CD4-positive, CD25-positive, alpha-beta regulatory T cell (primary cell): ENCODE results near the gene RAB24. TPM values are rescaled to one million over a fixed set of nuclear protein-coding genes. Genes with fewer than 3 reads are reported as not detected.
A peak's percentile ranks its signal among the peaks of the same experiment; 100 is the strongest.

Experiments
- ATAC-seq, 2 donors: fragments of 150-1000 bp; cut with Tn5 transposase; one replicate each; pipeline ENCODE4 v1.10.0; 2021; ENCODE audit warnings: low read depth in 2 of 2, moderate number of reproducible peaks in 2 of 2, moderate library complexity in 1 of 2
- DNase-seq, 3 donors: peaks; one replicate each; pipeline versions ENCODE4 v3.0.0 to v3.0.0-alpha.2; 2012 to 2022; ENCODE audit warnings: mixed read lengths in 1 of 3
- H3K27ac ChIP-seq: one replicate; pipeline ENCODE4 v1.7.0; 2013; ENCODE audit warnings: mild to moderate bottlenecking, low read length; ENCODE audit not compliant: insufficient read depth, poor library complexity, severe bottlenecking
- H3K27me3 ChIP-seq: one replicate; pipeline ENCODE4 v1.7.0; 2013; ENCODE audit warnings: low read length; ENCODE audit not compliant: control insufficient read depth, insufficient read depth
- H3K36me3 ChIP-seq: one replicate; pipeline ENCODE4 v1.7.0; 2013; ENCODE audit warnings: mild to moderate bottlenecking, low read length, moderate library complexity; ENCODE audit not compliant: control insufficient read depth, insufficient read depth
- H3K4me1 ChIP-seq: 2 replicates; pipeline ENCODE4 v1.7.0; 2013; ENCODE audit warnings: mild to moderate bottlenecking, low read length; ENCODE audit not compliant: insufficient read depth, control insufficient read depth, poor library complexity, severe bottlenecking
- H3K4me3 ChIP-seq: one replicate; pipeline ENCODE4 v1.7.0; 2013; ENCODE audit warnings: low read depth, mild to moderate bottlenecking, low read length, moderate library complexity
- H3K9me3 ChIP-seq, 2 experiments: 1 replicate in 1 of 2; 2 replicates in 1 of 2; pipeline ENCODE4 v1.7.0; 2013; ENCODE audit warnings: low read length in 2 of 2, mild to moderate bottlenecking in 1 of 2, moderate library complexity in 1 of 2; ENCODE audit not compliant: control insufficient read depth in 2 of 2
- H3K27ac Mint-ChIP-seq, 3 donors: one replicate each; pipeline ENCODE4 v1.8.0; 2020 to 2022; ENCODE audit warnings: mild to moderate bottlenecking in 3 of 3, mixed read lengths in 3 of 3, moderate library complexity in 2 of 3
- H3K27me3 Mint-ChIP-seq: one replicate; pipeline ENCODE4 v1.8.0; 2022; ENCODE audit warnings: mild to moderate bottlenecking, mixed read lengths
- H3K36me3 Mint-ChIP-seq: one replicate; pipeline ENCODE4 v1.8.0; 2020; ENCODE audit warnings: mixed read lengths
- H3K4me1 Mint-ChIP-seq, 4 donors: one replicate each; pipeline ENCODE4 v1.8.0; 2020 to 2022; ENCODE audit warnings: mixed read lengths in 4 of 4, mild to moderate bottlenecking in 1 of 4
- H3K4me3 Mint-ChIP-seq, 4 donors: one replicate each; pipeline ENCODE4 v1.8.0; 2020 to 2022; ENCODE audit warnings: mild to moderate bottlenecking in 4 of 4, mixed read lengths in 4 of 4, moderate library complexity in 3 of 4
- H3K9me3 Mint-ChIP-seq, 7 donors: one replicate each; pipeline ENCODE4 v1.8.0; 2020 to 2022; ENCODE audit warnings: mixed read lengths in 7 of 7, mild to moderate bottlenecking in 3 of 7, moderate library complexity in 2 of 7
- polyA plus RNA-seq, 4 donors: library from polyadenylated mRNA; unstranded; fragments of 300-500 nt; fragmentation: Illumina TruSeq; gene quantifications; one replicate each; pipeline ENCODE4 v1.2.3, GENCODE V29; 2021
- total RNA-seq: library from RNA; stranded (reverse); gene quantifications from one replicate; pipeline ENCODE4 v1.2.3, GENCODE V29; 2022

RAB24 gene
- total and polyA plus RNA-seq, 5 donors from 2014 or later: 5.1 to 15.3 (median 10.9) TPM

DNA sequence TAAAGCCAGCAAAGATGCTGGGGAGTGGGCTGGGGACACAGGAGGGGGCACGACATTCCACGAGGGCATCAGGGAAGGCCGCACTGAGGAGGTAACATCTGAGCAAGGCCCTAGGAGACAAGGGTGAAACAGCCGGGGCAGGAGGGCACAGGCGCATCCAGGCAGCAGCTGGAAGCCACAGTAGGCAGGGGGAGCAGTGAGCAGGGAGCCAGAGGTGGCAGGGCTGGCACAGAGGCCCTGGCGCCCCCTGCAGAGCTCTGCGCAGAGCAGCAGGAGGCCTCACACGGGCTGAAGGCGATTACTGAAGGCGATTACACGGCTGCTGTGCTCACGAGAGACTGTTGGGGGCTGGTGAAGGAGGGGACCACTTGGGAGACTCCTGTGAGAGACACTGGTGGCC is 32.6 kb upstream of the RAB24 start:
- H3K9me3 Mint-ChIP-seq: peaks cover 0 to 6% (median 1%) of the 10 kb centered on the region in 7 donors

DNA sequence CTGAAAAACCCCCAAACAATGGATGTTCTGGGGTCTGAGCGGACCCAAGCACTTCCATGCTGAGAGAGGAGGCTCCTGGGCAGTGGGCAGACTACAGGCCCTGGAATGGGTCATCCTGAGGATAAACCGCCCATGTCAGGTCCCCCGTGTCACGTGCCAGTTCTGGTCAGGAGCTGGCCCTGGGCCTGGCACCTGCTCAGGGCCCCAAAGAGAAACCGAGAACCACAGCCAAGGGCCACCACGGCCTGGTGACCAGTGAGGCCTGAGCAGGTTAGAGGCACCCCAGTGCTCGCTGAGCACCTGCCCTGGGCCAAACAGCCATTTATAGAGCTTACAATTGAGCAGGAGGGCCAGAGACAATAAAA is 32.2 kb upstream of the RAB24 start:
- Mint-ChIP-seq H3K27ac (no peak overlapping the region), H3K9me3 (peaks cover 0 to 6% (median 1%) of the 10 kb centered on the region in 7 donors), H3K27me3 (no peaks in the 10 kb centered on the region), H3K4me3 (no peak overlapping the region), H3K4me1 (peaks cover 3 to 11% (median 6%) of the 10 kb centered on the region in 4 donors), H3K36me3 (peaks cover 31% of the 10 kb centered on the region)
- H3K27ac ChIP-seq: no peak overlapping the region
- peaks cover 5 to 11% of the 10 kb centered on the region in 2 experiments for H3K9me3 ChIP-seq
- ATAC-seq (no peak), DNase-seq (no peak)
- H3K4me1 ChIP-seq: no peaks in the 10 kb centered on the region
- H3K4me3 ChIP-seq: no peak overlapping the region
- H3K36me3 ChIP-seq: peaks cover 84% of the 10 kb centered on the region
- H3K27me3 ChIP-seq: no peaks in the 10 kb centered on the region

More for the DNA sequence above, 32.6 kb upstream of the RAB24 start:
- H3K4me1 ChIP-seq: no peaks in the 10 kb centered on the region
- peaks cover 30% of the 10 kb centered on the region for H3K36me3 Mint-ChIP-seq
- H3K4me3 Mint-ChIP-seq: no peak overlapping the region
- H3K27ac ChIP-seq: no peak overlapping the region
- H3K4me3 ChIP-seq: no peak overlapping the region
- peak in 1 of 3 donors; percentile 48 for DNase-seq
- peak in 1 of 2 donors; percentile 35 for ATAC-seq
- H3K27ac Mint-ChIP-seq: no peak overlapping the region
- no peaks in the 10 kb centered on the region for H3K27me3 Mint-ChIP-seq
- H3K36me3 ChIP-seq: peaks cover 82% of the 10 kb centered on the region
- peaks cover 5 to 11% of the 10 kb centered on the region in 2 experiments for H3K9me3 ChIP-seq
- peaks cover 3 to 11% (median 6%) of the 10 kb centered on the region in 4 donors for H3K4me1 Mint-ChIP-seq
- no peaks in the 10 kb centered on the region for H3K27me3 ChIP-seq

DNA sequence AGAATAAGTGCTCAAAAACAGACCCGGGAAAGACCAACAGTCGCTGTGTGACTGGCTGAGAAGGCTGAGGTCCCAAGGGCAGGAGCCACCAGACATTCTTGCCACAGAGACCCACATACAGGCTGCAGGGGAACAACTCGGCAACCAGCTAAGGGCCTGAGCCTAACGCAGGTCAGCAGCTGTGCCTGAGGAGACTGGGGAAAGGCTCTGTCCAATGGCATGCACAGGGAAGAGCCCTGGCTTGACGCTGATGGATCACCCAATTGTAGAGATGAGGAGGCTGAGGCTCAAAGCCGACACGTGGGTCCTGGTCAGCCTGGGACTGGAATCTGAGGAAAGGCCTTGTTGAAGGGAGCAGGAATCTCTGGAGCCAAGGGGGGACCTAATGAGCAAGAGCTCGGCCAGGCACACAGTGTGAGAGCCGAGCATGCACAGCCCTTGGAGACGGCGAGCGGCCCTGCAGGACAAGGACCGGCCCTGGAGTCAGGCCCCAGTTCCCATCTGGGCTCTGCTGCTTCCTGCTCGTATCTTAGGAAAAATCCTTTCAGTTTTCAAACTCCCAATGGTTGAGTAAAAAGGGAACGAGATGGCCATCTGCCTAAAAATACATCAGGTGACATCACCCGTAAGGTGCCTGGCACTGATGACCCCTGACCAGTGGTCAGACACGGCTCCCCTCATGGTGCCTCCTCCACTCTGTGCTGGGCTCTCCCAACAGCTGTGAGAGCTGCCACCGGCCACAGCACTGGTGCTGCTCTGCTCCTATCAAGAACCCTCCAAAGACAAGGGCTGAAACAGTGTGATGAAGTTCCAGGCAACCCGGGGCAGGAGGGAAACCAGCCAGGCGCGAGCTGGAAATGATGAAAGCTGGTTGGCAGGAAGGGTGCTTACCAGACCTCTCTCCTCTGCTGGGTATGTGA is 31.5 kb upstream of the RAB24 start:
- Mint-ChIP-seq H3K27me3 (no peaks in the 10 kb centered on the region), H3K4me3 (no peak overlapping the region), H3K9me3 (peaks cover 0 to 6% (median 1%) of the 10 kb centered on the region in 7 donors), H3K36me3 (peaks cover 36% of the 10 kb centered on the region), H3K27ac (no peak overlapping the region), H3K4me1 (peaks cover 3 to 11% (median 7%) of the 10 kb centered on the region in 4 donors)
- Histone ChIP-seq H3K4me3 (no peak overlapping the region), H3K36me3 (peaks cover 83% of the 10 kb centered on the region), H3K9me3 (peaks cover 3 to 7% of the 10 kb centered on the region in 2 experiments), H3K4me1 (no peaks in the 10 kb centered on the region), H3K27me3 (no peaks in the 10 kb centered on the region), H3K27ac (no peak overlapping the region)
- DNase-seq (no peak), ATAC-seq (no peak)

DNA sequence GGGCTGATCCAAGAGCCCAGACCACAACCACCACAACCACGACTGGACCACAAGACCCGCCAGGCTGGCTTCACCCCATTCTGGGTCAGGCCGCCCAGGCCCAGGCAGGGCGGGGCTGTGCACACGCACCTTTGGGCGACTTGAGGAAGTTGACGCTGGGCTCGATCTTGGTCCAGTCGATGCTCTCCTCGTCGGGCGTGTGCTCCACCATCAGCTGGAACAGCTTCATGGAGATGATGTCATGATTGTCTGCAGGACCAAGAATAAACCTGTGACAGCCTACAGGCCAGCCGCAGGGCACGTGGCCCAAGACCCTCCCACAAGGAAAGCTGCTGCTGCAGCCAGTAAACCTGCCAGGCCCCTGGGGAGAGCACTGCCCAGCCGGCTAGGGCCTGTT is 30.6 kb upstream of the RAB24 start:
- Mint-ChIP-seq H3K27me3 (no peaks in the 10 kb centered on the region), H3K36me3 (peaks cover 28% of the 10 kb centered on the region), H3K4me3 (no peak overlapping the region), H3K9me3 (no peaks in the 10 kb centered on the region), H3K27ac (no peak overlapping the region), H3K4me1 (peaks cover 0 to 6% (median 3%) of the 10 kb centered on the region in 4 donors)
- no peak for DNase-seq
- H3K27me3 ChIP-seq: no peaks in the 10 kb centered on the region
- H3K4me3 ChIP-seq: no peak overlapping the region
- H3K27ac ChIP-seq: no peak overlapping the region
- peaks cover 78% of the 10 kb centered on the region for H3K36me3 ChIP-seq
- no peak for ATAC-seq
- no peaks in the 10 kb centered on the region for H3K9me3 ChIP-seq
- no peaks in the 10 kb centered on the region for H3K4me1 ChIP-seq

DNA sequence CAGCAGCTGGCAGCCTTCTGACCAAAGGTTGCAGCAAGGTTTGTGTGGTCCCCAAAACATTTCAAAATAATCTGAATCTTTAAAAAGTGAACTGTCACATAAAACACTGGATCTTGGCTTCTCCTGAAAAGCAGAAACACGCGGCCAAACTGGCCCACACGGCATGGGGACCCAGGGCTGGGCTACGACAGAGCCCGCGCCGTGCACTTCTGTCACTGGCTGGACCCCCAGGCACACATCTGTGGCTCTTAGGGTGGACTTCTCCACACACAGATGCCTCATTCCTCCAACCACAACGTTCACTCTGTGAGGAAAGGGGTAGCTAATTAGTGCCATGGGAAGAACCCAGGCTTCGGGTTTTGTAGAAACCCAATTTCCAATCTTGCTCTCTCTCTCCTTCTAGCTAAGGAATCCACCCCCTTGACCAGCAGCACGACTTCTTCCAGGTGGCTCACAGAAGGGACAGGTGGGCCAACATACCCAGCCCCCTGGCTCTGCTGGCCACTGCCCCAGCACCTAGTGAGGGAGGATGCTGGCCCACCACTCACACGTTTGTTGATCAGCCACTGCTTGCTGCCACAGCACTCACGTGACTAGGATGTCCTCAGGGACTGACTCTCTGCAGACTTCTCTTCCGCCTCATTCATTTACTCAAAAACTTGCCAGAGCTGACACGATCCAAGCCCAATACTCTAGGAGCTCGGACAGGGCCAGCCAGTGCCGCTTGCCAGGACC is 30.1 kb upstream of the RAB24 start:
- H3K9me3 Mint-ChIP-seq: no peaks in the 10 kb centered on the region
- peaks cover 0 to 6% (median 2%) of the 10 kb centered on the region in 4 donors for H3K4me1 Mint-ChIP-seq
- peaks cover 27% of the 10 kb centered on the region for H3K36me3 Mint-ChIP-seq
- no peak for ATAC-seq
- peak overlapping the region in 1 of 4 donors; percentile 48 for H3K4me3 Mint-ChIP-seq
- H3K27ac ChIP-seq: no peak overlapping the region
- H3K9me3 ChIP-seq: no peaks in the 10 kb centered on the region
- H3K36me3 ChIP-seq: peaks cover 72% of the 10 kb centered on the region
- no peaks in the 10 kb centered on the region for H3K27me3 ChIP-seq
- no peaks in the 10 kb centered on the region for H3K4me1 ChIP-seq
- no peak for DNase-seq
- no peaks in the 10 kb centered on the region for H3K27me3 Mint-ChIP-seq
- H3K4me3 ChIP-seq: no peak overlapping the region
- H3K27ac Mint-ChIP-seq: peak overlapping the region in 1 of 3 donors; percentile 51

DNA sequence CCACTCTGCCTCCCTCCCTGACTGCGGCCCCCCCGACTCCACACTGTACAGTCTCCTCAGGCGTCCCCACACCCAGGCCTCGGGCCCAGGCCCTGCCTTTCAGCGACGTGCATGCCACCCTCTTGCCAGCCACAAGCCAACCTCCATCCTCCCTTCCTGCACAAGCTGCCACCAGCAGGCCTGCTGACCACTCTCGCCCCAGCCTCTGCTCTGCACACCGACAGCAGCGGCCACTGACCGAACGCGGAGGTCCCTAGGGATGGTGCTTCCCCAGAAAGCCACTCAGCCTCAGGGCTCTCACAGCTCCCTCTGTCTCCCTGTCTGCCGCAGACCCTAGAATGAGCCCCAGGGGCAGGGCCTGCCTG is 29.4 kb upstream of the RAB24 start:
- Histone ChIP-seq H3K27me3 (no peaks in the 10 kb centered on the region), H3K4me3 (no peak overlapping the region), H3K4me1 (no peaks in the 10 kb centered on the region), H3K36me3 (peaks cover 67% of the 10 kb centered on the region), H3K9me3 (no peaks in the 10 kb centered on the region), H3K27ac (no peak overlapping the region)
- ATAC-seq (no peak), DNase-seq (no peak)
- H3K4me1 Mint-ChIP-seq: peaks cover 0 to 6% (median 2%) of the 10 kb centered on the region in 4 donors
- no peak overlapping the region for H3K4me3 Mint-ChIP-seq
- H3K9me3 Mint-ChIP-seq: no peaks in the 10 kb centered on the region
- no peak overlapping the region for H3K27ac Mint-ChIP-seq
- no peaks in the 10 kb centered on the region for H3K27me3 Mint-ChIP-seq
- H3K36me3 Mint-ChIP-seq: peaks cover 27% of the 10 kb centered on the region

DNA sequence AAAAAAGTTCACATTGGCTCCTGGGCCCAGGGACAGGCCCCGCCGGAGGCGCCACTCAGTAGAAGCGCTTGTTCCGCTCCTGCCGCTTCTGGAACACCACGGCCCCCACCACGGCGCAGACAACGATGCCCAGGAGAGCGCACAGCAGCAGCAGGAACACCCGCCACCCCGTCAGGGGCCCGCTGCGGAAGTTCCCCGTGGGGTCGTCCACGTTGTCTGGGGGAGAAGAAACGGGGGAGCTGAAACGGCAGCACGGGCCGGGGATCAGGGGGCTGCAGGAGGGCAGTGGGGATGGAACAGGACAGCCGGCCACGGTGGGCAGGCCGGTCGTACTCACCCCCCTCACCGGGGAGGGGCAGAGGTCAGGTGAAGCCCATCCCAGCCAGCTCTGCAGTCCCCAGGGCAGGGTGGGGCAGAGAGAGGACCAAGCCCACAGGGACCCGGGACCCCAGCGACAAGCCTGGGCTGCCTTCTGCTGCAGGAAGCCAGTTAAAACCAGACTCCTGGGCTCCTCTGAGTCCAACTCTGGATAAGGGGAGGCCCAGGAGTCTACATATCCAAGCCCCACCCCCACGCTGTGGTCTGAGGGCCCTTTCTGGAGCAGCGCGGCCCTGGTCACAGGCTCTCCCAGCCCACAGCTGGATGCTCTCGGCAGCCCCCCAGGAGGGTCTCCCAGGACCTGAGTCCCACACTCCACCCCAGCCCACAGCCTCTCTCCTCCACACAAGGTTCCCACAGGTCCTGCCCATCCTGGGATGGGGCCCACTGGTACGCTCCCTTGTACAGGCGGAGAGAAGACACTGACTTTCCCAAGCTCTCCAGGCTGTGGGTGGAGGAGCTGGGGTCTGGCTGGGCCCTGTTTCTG is 28.7 kb upstream of the RAB24 start:
- H3K27me3 ChIP-seq: no peaks in the 10 kb centered on the region
- Mint-ChIP-seq H3K36me3 (peaks cover 29% of the 10 kb centered on the region), H3K27me3 (no peaks in the 10 kb centered on the region), H3K9me3 (no peaks in the 10 kb centered on the region), H3K27ac (no peak overlapping the region), H3K4me3 (no peak overlapping the region), H3K4me1 (peaks cover 0 to 11% (median 6%) of the 10 kb centered on the region in 4 donors)
- no peaks in the 10 kb centered on the region for H3K4me1 ChIP-seq
- no peak overlapping the region for H3K4me3 ChIP-seq
- DNase-seq (no peak), ATAC-seq (no peak)
- H3K36me3 ChIP-seq: peaks cover 66% of the 10 kb centered on the region
- H3K27ac ChIP-seq: no peak overlapping the region
- no peaks in the 10 kb centered on the region for H3K9me3 ChIP-seq
